Femur (tissue), 1 donor: ENCODE data around the gene SLC41A3.
"Not testable (repeated sequence)": the region's sequence is repeated elsewhere in the genome, so short reads cannot be mapped to it uniquely, and the experiment has no call there.

ENCODE experiments used
- DNase-seq: peaks from one replicate; pipeline ENCODE4 v3.0.0-alpha.2; 2017

The SLC41A3 gene

GRCh38 chr3:126081618-126082361 is 2.1 kb downstream of the SLC41A3 start:
- DNase-seq = no peak

GRCh38 chr3:126080970-126081369 is 3.0 kb downstream of the SLC41A3 start:
- DNase-seq = no peak

- DNase-seq = no peak
Measured at GRCh38 chr3:126078866-126079265, 5.1 kb downstream of the SLC41A3 start.

GRCh38 chr3:126077754-126078153 is 6.2 kb downstream of the SLC41A3 start:
- DNase-seq = no peak

- DNase-seq = no peak
Measured at GRCh38 chr3:126076140-126076539, 7.8 kb downstream of the SLC41A3 start.

- no peak for DNase-seq
Measured at GRCh38 chr3:126070146-126070545, 13.8 kb downstream of the SLC41A3 start.

- no peak for DNase-seq
Measured at GRCh38 chr3:126067959-126068358, 16.0 kb downstream of the SLC41A3 start.

- not testable (repeated sequence) for DNase-seq
Measured at GRCh38 chr3:126066676-126067075, 17.2 kb downstream of the SLC41A3 start.

GRCh38 chr3:126065876-126066275 is 18.0 kb downstream of the SLC41A3 start:
- no peak for DNase-seq

GRCh38 chr3:126064627-126065258 is 19.2 kb downstream of the SLC41A3 start:
- no peak for DNase-seq

- no peak for DNase-seq
Measured at GRCh38 chr3:126063358-126063965, 20.5 kb downstream of the SLC41A3 start.

- no peak for DNase-seq
Measured at GRCh38 chr3:126061301-126062032, 22.5 kb downstream of the SLC41A3 start.

GRCh38 chr3:126060613-126061145 is 23.2 kb downstream of the SLC41A3 start:
- no peak for DNase-seq

- DNase-seq = no peak
Measured at GRCh38 chr3:126058666-126059065, 25.3 kb downstream of the SLC41A3 start.

GRCh38 chr3:126057936-126058335 is 26.0 kb downstream of the SLC41A3 start:
- DNase-seq = no peak

GRCh38 chr3:126057501-126057819 is 26.5 kb downstream of the SLC41A3 start:
- DNase-seq = no peak

GRCh38 chr3:126056681-126057500 is 27.0 kb downstream of the SLC41A3 start:
- DNase-seq = no peak

GRCh38 chr3:126056088-126056487 is 27.8 kb downstream of the SLC41A3 start:
- DNase-seq = no peak

GRCh38 chr3:126054870-126055269 is 29.1 kb downstream of the SLC41A3 start:
- DNase-seq = no peak

- no peak for DNase-seq
Measured at GRCh38 chr3:126053949-126054569, 29.9 kb downstream of the SLC41A3 start.

GRCh38 chr3:126053513-126053912 is 30.4 kb downstream of the SLC41A3 start:
- DNase-seq = no peak
